Neural progenitor cell (in vitro differentiated cells): ENCODE measurements around the gene RAB39A. TPM values are rescaled to one million over a fixed set of nuclear protein-coding genes. Genes with fewer than 3 reads are reported as not detected.

ENCODE experiments used
- DNase-seq: peaks from one replicate; pipeline ENCODE4 v3.0.0-alpha.2; 2016; ENCODE audit warnings: low spot score
- H2AFZ ChIP-seq: fragments of 200-600 bp; sonication (generic); replicated peaks from 2 replicates; pipeline ENCODE4 v1.6.1; 2016; ENCODE audit warnings: antibody characterized with exemption
- H3F3A ChIP-seq: fragments of 200-600 bp; sonication (generic); 2 replicates; pipeline ENCODE4 v1.6.1; 2016; ENCODE audit warnings: antibody characterized with exemption, low read depth
- H3K27ac ChIP-seq: fragments of 200-600 bp; sonication (generic); 2 replicates; pipeline ENCODE4 v1.5.1; 2016; ENCODE audit warnings: mild to moderate bottlenecking
- H3K27me3 ChIP-seq: fragments of 200-600 bp; sonication (generic); 2 replicates; pipeline ENCODE4 v1.6.1; 2016; ENCODE audit warnings: mild to moderate bottlenecking, moderate library complexity
- H3K36me3 ChIP-seq: fragments of 200-600 bp; sonication (generic); 2 replicates; pipeline ENCODE4 v1.5.1; 2016
- H3K4me1 ChIP-seq: fragments of 200-600 bp; sonication (generic); 2 replicates; pipeline ENCODE4 v1.6.1; 2016; ENCODE audit warnings: mixed run types
- H3K4me2 ChIP-seq: fragments of 200-600 bp; sonication (generic); 2 replicates; pipeline ENCODE4 v1.6.1; 2016
- H3K4me3 ChIP-seq: fragments of 200-600 bp; sonication (generic); 2 replicates; pipeline ENCODE4 v1.5.1; 2016
- H3K79me2 ChIP-seq: fragments of 200-600 bp; sonication (generic); 2 replicates; pipeline ENCODE4 v1.6.1; 2016; ENCODE audit warnings: low read depth
- H3K9ac ChIP-seq: fragments of 200-600 bp; sonication (generic); 2 replicates; pipeline ENCODE4 v1.6.1; 2016
- H3K9me3 ChIP-seq: fragments of 200-600 bp; sonication (generic); 2 replicates; pipeline ENCODE4 v1.5.1; 2016; ENCODE audit warnings: low read depth
- H4K20me1 ChIP-seq: fragments of 200-600 bp; sonication (generic); 2 replicates; pipeline ENCODE4 v1.6.1; 2016; ENCODE audit warnings: low read depth
- H3K27ac Mint-ChIP-seq: 3 replicates; pipeline ENCODE4 v1.8.0; 2021; ENCODE audit warnings: mixed read lengths
- H3K27me3 Mint-ChIP-seq: 2 replicates; pipeline ENCODE4 v1.8.0; 2022; ENCODE audit warnings: low read depth, mild to moderate bottlenecking, inconsistent platforms, moderate library complexity, mixed read lengths; ENCODE audit not compliant: insufficient read depth
- H3K36me3 Mint-ChIP-seq: 3 replicates; pipeline ENCODE4 v1.8.0; 2021; ENCODE audit warnings: mixed read lengths
- H3K4me1 Mint-ChIP-seq: 3 replicates; pipeline ENCODE4 v1.8.0; 2021; ENCODE audit warnings: mixed read lengths
- H3K4me3 Mint-ChIP-seq: 3 replicates; pipeline ENCODE4 v1.8.0; 2021; ENCODE audit warnings: mild to moderate bottlenecking, moderate library complexity, mixed read lengths
- H3K9me3 Mint-ChIP-seq: 3 replicates; pipeline ENCODE4 v1.8.0; 2020; ENCODE audit warnings: mixed read lengths
- EZH2 ChIP-seq: fragments of 200-600 bp; sonication (generic); IDR thresholded peaks from 2 replicates; pipeline ENCODE4 v1.6.1; 2017; ENCODE audit warnings: antibody characterized with exemption, mild to moderate bottlenecking, moderate library complexity
- EZH2phosphoT487 ChIP-seq: fragments of 200-600 bp; sonication (generic); IDR thresholded peaks from 2 replicates; pipeline ENCODE4 v1.6.1; 2017; ENCODE audit warnings: antibody characterized with exemption
- total RNA-seq: library from RNA; depleted of rRNA; stranded (reverse); fragments of >200 nt; gene quantifications from 2 replicates; pipeline ENCODE4 v1.2.3, GENCODE V29; 2015; ENCODE audit warnings: low replicate concordance
- TF ChIP-seq, protein P1 (sequence below): fragments of 200-600 bp; sonication (generic); IDR thresholded peaks from 2 replicates; pipeline ENCODE4 v1.5.1; 2017; ENCODE audit warnings: antibody characterized with exemption, mild to moderate bottlenecking

RAB39A gene
- total RNA-seq, 1 donor from 2014 or later = 13.2 TPM

DNA sequence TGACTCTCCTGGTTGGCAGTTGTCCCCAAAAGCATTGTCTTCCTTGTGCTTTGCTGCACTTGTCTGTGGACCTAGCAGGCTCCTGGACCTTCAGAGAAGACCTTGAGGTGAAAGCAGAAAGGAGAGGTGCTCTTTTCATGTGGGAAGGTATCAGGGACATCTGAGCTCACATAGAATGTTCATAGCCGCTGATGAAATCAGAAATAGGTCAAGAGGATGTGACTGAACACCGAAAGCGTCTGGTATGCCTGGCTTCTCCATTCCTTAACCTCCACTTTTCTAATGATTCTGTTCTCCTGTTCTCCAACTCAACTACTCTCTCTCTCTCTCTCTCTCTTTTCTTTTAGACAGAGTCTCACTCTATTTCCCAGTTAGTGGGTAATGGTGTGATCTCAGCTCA, 74.2 kb downstream of the RAB39A start:
- no peak overlapping the region for H3K4me2 ChIP-seq
- TF ChIP-seq EZH2 (no peak), EZH2phosphoT487 (no peak)
- TF ChIP-seq, protein P1, sequence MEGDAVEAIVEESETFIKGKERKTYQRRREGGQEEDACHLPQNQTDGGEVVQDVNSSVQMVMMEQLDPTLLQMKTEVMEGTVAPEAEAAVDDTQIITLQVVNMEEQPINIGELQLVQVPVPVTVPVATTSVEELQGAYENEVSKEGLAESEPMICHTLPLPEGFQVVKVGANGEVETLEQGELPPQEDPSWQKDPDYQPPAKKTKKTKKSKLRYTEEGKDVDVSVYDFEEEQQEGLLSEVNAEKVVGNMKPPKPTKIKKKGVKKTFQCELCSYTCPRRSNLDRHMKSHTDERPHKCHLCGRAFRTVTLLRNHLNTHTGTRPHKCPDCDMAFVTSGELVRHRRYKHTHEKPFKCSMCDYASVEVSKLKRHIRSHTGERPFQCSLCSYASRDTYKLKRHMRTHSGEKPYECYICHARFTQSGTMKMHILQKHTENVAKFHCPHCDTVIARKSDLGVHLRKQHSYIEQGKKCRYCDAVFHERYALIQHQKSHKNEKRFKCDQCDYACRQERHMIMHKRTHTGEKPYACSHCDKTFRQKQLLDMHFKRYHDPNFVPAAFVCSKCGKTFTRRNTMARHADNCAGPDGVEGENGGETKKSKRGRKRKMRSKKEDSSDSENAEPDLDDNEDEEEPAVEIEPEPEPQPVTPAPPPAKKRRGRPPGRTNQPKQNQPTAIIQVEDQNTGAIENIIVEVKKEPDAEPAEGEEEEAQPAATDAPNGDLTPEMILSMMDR = no peak
- no peaks in the 10 kb centered on the region for H3K9me3 ChIP-seq
- H3K36me3 ChIP-seq = no peaks in the 10 kb centered on the region
- Mint-ChIP-seq H3K4me3 (no peak overlapping the region), H3K9me3 (no peaks in the 10 kb centered on the region), H3K4me1 (no peaks in the 10 kb centered on the region), H3K36me3 (no peaks in the 10 kb centered on the region), H3K27me3 (peaks cover 5% of the 10 kb centered on the region), H3K27ac (no peak overlapping the region)
- no peak overlapping the region for H3K4me3 ChIP-seq
- no peak overlapping the region for H3K27ac ChIP-seq
- no peaks in the 10 kb centered on the region for H4K20me1 ChIP-seq
- no peak overlapping the region for H3K9ac ChIP-seq
- DNase-seq = no peak
- no peaks in the 10 kb centered on the region for H3K4me1 ChIP-seq
- H3K27me3 ChIP-seq = no peaks in the 10 kb centered on the region
- H2AFZ ChIP-seq = no peak overlapping the region
- no peaks in the 10 kb centered on the region for H3K79me2 ChIP-seq
- no peaks in the 10 kb centered on the region for H3F3A ChIP-seq

DNA sequence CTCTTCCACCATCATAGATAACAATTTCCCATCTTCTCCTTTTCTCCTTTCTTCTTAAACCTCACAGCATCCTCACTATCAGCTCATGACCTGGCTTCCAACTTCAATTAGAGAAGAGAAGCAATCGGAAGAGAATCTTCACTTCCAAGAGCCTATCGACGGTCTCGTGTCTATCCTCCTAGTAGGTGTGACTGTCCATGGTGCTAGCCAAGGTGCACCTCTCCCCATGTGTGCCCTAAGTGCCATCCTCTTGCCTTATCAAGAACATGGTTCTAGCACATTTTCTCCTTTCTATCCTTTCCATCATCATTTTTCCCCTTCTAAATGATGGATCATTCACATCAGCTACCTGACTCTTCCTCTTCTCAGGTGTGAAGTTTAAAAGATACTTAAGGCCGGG, 75.4 kb downstream of the RAB39A start:
- Histone ChIP-seq H3K27me3 (no peaks in the 10 kb centered on the region), H3K27ac (no peak overlapping the region), H3F3A (no peaks in the 10 kb centered on the region), H3K79me2 (no peaks in the 10 kb centered on the region), H3K4me1 (no peaks in the 10 kb centered on the region), H3K4me2 (no peak overlapping the region), H3K4me3 (no peak overlapping the region), H3K9me3 (no peaks in the 10 kb centered on the region), H2AFZ (no peak overlapping the region), H4K20me1 (no peaks in the 10 kb centered on the region), H3K36me3 (no peaks in the 10 kb centered on the region), H3K9ac (no peak overlapping the region)
- peaks cover 4% of the 10 kb centered on the region for H3K27me3 Mint-ChIP-seq
- no peak overlapping the region for H3K4me3 Mint-ChIP-seq
- DNase-seq = no peak
- no peak overlapping the region for H3K27ac Mint-ChIP-seq
- H3K9me3 Mint-ChIP-seq = no peaks in the 10 kb centered on the region
- no peaks in the 10 kb centered on the region for H3K4me1 Mint-ChIP-seq
- H3K36me3 Mint-ChIP-seq = no peaks in the 10 kb centered on the region
- TF ChIP-seq, protein P1 = no peak
- no peak for TF ChIP-seq EZH2
- TF ChIP-seq EZH2phosphoT487 = no peak

DNA sequence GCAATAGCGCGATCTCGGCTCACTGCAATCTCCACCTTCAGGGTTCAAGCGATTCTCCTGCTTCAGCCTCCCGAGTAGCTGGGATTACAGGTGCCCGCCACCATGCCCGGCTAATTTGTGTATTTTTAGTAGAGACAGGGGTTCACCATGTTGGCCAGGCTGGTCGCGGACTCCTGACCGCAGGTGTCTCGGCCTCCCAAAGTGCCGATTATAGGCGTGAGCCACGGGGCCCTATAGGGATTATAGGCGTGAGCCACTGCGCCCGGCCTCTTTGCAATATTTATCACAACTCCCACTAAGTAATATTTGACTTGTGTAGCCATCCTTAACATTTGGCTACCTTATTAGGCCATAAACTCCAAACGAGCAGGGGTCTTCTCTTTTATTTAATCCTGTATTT, 79.6 kb downstream of the RAB39A start:
- H3K4me3 ChIP-seq = no peak overlapping the region
- Mint-ChIP-seq H3K36me3 (no peaks in the 10 kb centered on the region), H3K27me3 (peaks cover 4% of the 10 kb centered on the region), H3K4me3 (peak overlapping the region; percentile 99), H3K27ac (no peak overlapping the region), H3K9me3 (no peaks in the 10 kb centered on the region), H3K4me1 (peaks cover 13% of the 10 kb centered on the region)
- H3K4me1 ChIP-seq = peaks cover 17% of the 10 kb centered on the region
- no peak overlapping the region for H3K27ac ChIP-seq
- H3K36me3 ChIP-seq = no peaks in the 10 kb centered on the region
- no peak overlapping the region for H2AFZ ChIP-seq
- no peak overlapping the region for H3K9ac ChIP-seq
- no peaks in the 10 kb centered on the region for H3K9me3 ChIP-seq
- DNase-seq = no peak
- peaks cover 25% of the 10 kb centered on the region for H4K20me1 ChIP-seq
- H3K4me2 ChIP-seq = no peak overlapping the region
- no peak for TF ChIP-seq EZH2phosphoT487
- TF ChIP-seq, protein P1 = no peak
- H3F3A ChIP-seq = peaks cover 5% of the 10 kb centered on the region
- H3K27me3 ChIP-seq = no peaks in the 10 kb centered on the region
- peaks cover 39% of the 10 kb centered on the region for H3K79me2 ChIP-seq
